H1 (cell line): ENCODE measurements around the gene U2SURP. TPM values are rescaled to one million over a fixed set of nuclear protein-coding genes. Genes with fewer than 3 reads are reported as not detected.

ENCODE experiments used
- CTCF ChIA-PET: fragments of 300-600 bp; sonication (Branson Sonifier 250); formaldehyde crosslinking; loops from one replicate; lab custom pipeline; 2021; ENCODE audit not compliant: partially characterized antibody; lab: Charles Lee
- POLR2A ChIA-PET: fragments of 300-600 bp; sonication (Branson Sonifier 250); formaldehyde crosslinking; loops from one replicate; lab custom pipeline; 2021; ENCODE audit warnings: inconsistent platforms; ENCODE audit not compliant: partially characterized antibody; lab: Charles Lee
- DNase-seq, 2 experiments: peaks; one replicate each; pipeline versions ENCODE4 v3.0.0 to v3.0.0-alpha.2; 2010 to 2022; ENCODE audit warnings: low spot score in 2 of 2, low read depth in 1 of 2, mixed read lengths in 1 of 2
- FAIRE-seq: peaks from 2 replicates; lab custom pipeline; 2011; peaks lifted over from hg19 to GRCh38; lab: Jason Lieb, UNC
- H2AFZ ChIP-seq: 2 replicates; pipeline ENCODE4 v1.8.1; 2012; ENCODE audit warnings: low read length, inconsistent platforms
- H2AK5ac ChIP-seq: 2 replicates; pipeline ENCODE4 v1.6.1; 2013; ENCODE audit warnings: low read depth, low read length
- H2BK120ac ChIP-seq: replicated peaks from 2 replicates; pipeline ENCODE3; 2013; ENCODE audit warnings: low read depth, low read length, inconsistent platforms
- H2BK12ac ChIP-seq: 2 replicates; pipeline ENCODE4 v1.6.1; 2013; ENCODE audit warnings: low read depth, low read length
- H2BK15ac ChIP-seq: 2 replicates; pipeline ENCODE4 v1.6.1; 2013; ENCODE audit warnings: low read length
- H2BK20ac ChIP-seq: 2 replicates; pipeline ENCODE4 v1.6.1; 2013; ENCODE audit warnings: low read length
- H2BK5ac ChIP-seq: 2 replicates; pipeline ENCODE4 v1.6.1; 2013; ENCODE audit warnings: low read depth, low read length
- H3K14ac ChIP-seq: 2 replicates; pipeline ENCODE4 v1.6.1; 2013; ENCODE audit warnings: inconsistent platforms; ENCODE audit not compliant: insufficient read length
- H3K18ac ChIP-seq: 2 replicates; pipeline ENCODE4 v1.6.1; 2013; ENCODE audit warnings: low read length; ENCODE audit errors: extremely low read depth
- H3K23ac ChIP-seq: 2 replicates; pipeline ENCODE4 v1.6.1; 2013; ENCODE audit warnings: inconsistent platforms; ENCODE audit not compliant: insufficient read length
- H3K23me2 ChIP-seq: 2 replicates; pipeline ENCODE4 v1.6.1; 2013; ENCODE audit warnings: low read depth, low read length
- H3K27ac ChIP-seq: 2 replicates; pipeline ENCODE4 v1.6.1; 2011; ENCODE audit warnings: low read depth, low read length, inconsistent platforms
- H3K27me3 ChIP-seq, 4 experiments: replicated peaks in 1 of 4; 1 replicate in 1 of 4; 2 replicates in 3 of 4; pipeline versions ENCODE4 v1.6.1 to v1.8.1; 2011 to 2013; ENCODE audit warnings: low read length in 3 of 4, mild to moderate bottlenecking in 3 of 4, inconsistent platforms in 2 of 4, mixed read lengths in 2 of 4, moderate library complexity in 1 of 4; ENCODE audit not compliant: control insufficient read depth in 3 of 4, insufficient read depth in 3 of 4; ENCODE audit errors: extremely low read depth in 1 of 4
- H3K36me3 ChIP-seq, 4 experiments: 2 replicates each; pipeline versions ENCODE4 v1.6.1 to v1.8.1; 2011 to 2013; ENCODE audit warnings: mild to moderate bottlenecking in 4 of 4, low read length in 3 of 4, moderate library complexity in 2 of 4, control low read depth in 1 of 4, inconsistent platforms in 1 of 4; ENCODE audit not compliant: insufficient read depth in 4 of 4, control insufficient read depth in 2 of 4
- H3K4ac ChIP-seq: replicated peaks from 2 replicates; pipeline ENCODE3; 2013; ENCODE audit warnings: low read length, low read depth, mixed read lengths, inconsistent platforms; ENCODE audit not compliant: insufficient read length
- H3K4me1 ChIP-seq, 4 experiments: replicated peaks in 1 of 4; 1 replicate in 1 of 4; 2 replicates in 3 of 4; pipeline versions ENCODE4 v1.6.1 to v1.8.1; 2011 to 2013; ENCODE audit warnings: low read length in 3 of 4, inconsistent platforms in 2 of 4, mixed read lengths in 1 of 4; ENCODE audit not compliant: insufficient read depth in 4 of 4, control insufficient read depth in 3 of 4
- H3K4me2 ChIP-seq, 2 experiments: 2 replicates each; pipeline versions ENCODE4 v1.6.1 to v1.8.1; 2011 to 2013; ENCODE audit warnings: low read depth in 2 of 2, low read length in 2 of 2, control low read depth in 1 of 2, inconsistent platforms in 1 of 2, mild to moderate bottlenecking in 1 of 2; ENCODE audit not compliant: insufficient read depth in 1 of 2
- H3K4me3 ChIP-seq, 4 experiments: fragments of 200-600, 300-600 bp in 1 of 4; sonication (generic), shearing (Covaris generic), sonication (Bioruptor Twin) in 1 of 4; 2 replicates each; pipeline versions ENCODE4 v1.5.1 to v1.8.1; 2011 to 2016; ENCODE audit warnings: low read length in 4 of 4, low read depth in 3 of 4, control low read depth in 2 of 4, inconsistent platforms in 2 of 4, mild to moderate bottlenecking in 2 of 4, mixed read lengths in 1 of 4, moderate library complexity in 1 of 4; ENCODE audit not compliant: insufficient read depth in 2 of 4; ENCODE audit errors: extremely low read depth in 1 of 4
- H3K56ac ChIP-seq: replicated peaks from 2 replicates; pipeline ENCODE3; 2013; ENCODE audit warnings: low read depth, mild to moderate bottlenecking, mixed read lengths, low read length, inconsistent platforms; ENCODE audit not compliant: insufficient read length
- H3K79me1 ChIP-seq: 2 replicates; pipeline ENCODE4 v1.6.1; 2013; ENCODE audit warnings: low read depth, low read length, control low read depth
- H3K79me2 ChIP-seq, 2 experiments: 2 replicates each; pipeline versions ENCODE4 v1.6.1 to v1.8.1; 2012 to 2013; ENCODE audit warnings: low read length in 2 of 2, mild to moderate bottlenecking in 2 of 2, inconsistent platforms in 1 of 2; ENCODE audit not compliant: insufficient read depth in 2 of 2, control insufficient read depth in 1 of 2
- H3K9ac ChIP-seq, 4 experiments: replicated peaks in 1 of 4; 1 replicate in 1 of 4; 2 replicates in 3 of 4; pipeline versions ENCODE4 v1.6.1 to v1.8.1; 2011 to 2013; ENCODE audit warnings: low read depth in 3 of 4, low read length in 3 of 4, control low read depth in 2 of 4, mild to moderate bottlenecking in 2 of 4, moderate library complexity in 2 of 4, inconsistent platforms in 1 of 4; ENCODE audit errors: extremely low read depth in 1 of 4
- H3K9me3 ChIP-seq, 2 experiments: 2 replicates each; pipeline versions ENCODE4 v1.6.1 to v1.8.1; 2012 to 2013; ENCODE audit warnings: mild to moderate bottlenecking in 2 of 2, moderate library complexity in 2 of 2, control low read depth in 1 of 2, inconsistent platforms in 1 of 2, low read depth in 1 of 2, low read length in 1 of 2, mixed read lengths in 1 of 2; ENCODE audit not compliant: insufficient read depth in 2 of 2
- H4K20me1 ChIP-seq, 2 experiments: replicated peaks in 1 of 2; 2 replicates each; pipeline versions ENCODE3 to v1.8.1; 2011 to 2013; ENCODE audit warnings: inconsistent platforms in 2 of 2, low read length in 2 of 2, mild to moderate bottlenecking in 1 of 2; ENCODE audit not compliant: insufficient read depth in 2 of 2, control insufficient read depth in 1 of 2
- H4K5ac ChIP-seq: 2 replicates; pipeline ENCODE4 v1.6.1; 2013; ENCODE audit warnings: low read length, low read depth, mixed read lengths, inconsistent platforms; ENCODE audit not compliant: insufficient read length
- H4K8ac ChIP-seq: 2 replicates; pipeline ENCODE4 v1.8.0; 2013; ENCODE audit warnings: mild to moderate bottlenecking, moderate library complexity, low read length, inconsistent platforms; ENCODE audit not compliant: insufficient read depth; ENCODE audit errors: extremely low read depth
- H4K91ac ChIP-seq: replicated peaks from 2 replicates; pipeline ENCODE3; 2013; ENCODE audit warnings: low read length, mixed read lengths, inconsistent platforms; ENCODE audit not compliant: insufficient read length
- ASH2L ChIP-seq: fragments of 200-600, 300-600 bp; sonication (generic); IDR thresholded peaks from one replicate; pipeline ENCODE4 v1.7.1; 2017; ENCODE audit warnings: low read length
- BACH1 ChIP-seq: IDR thresholded peaks from 2 replicates; pipeline ENCODE4 v1.6.1; 2012; ENCODE audit warnings: low read length, improper control_type of control experiment
- FOSL1 ChIP-seq: IDR thresholded peaks from 2 replicates; pipeline ENCODE4 v1.6.1; 2011; ENCODE audit warnings: mild to moderate bottlenecking, low read depth, low read length, moderate library complexity; ENCODE audit not compliant: insufficient read depth
- JUND ChIP-seq: IDR thresholded peaks from 2 replicates; pipeline ENCODE4 v1.6.1; 2011; ENCODE audit warnings: mild to moderate bottlenecking, improper control_type of control experiment, low read length
- TAF7 ChIP-seq: optimal IDR thresholded peaks from 2 replicates; pipeline ENCODE3; 2011; ENCODE audit warnings: low read depth, mild to moderate bottlenecking, inconsistent platforms, low read length, moderate library complexity, borderline replicate concordance
- WGBS, 2 experiments: shearing (Covaris generic) in 1 of 2; methylation state at CpG; one replicate each; pipeline versions ENCODE4 v1.1.6 to v1.1.7; 2013 to 2015; ENCODE audit warnings: low lambda C conversion rate in 2 of 2, mixed read lengths in 2 of 2, inconsistent platforms in 1 of 2, low coverage in 1 of 2, missing lambda C conversion rate in 1 of 2; ENCODE audit not compliant: insufficient replicate concordance in 2 of 2, insufficient coverage in 1 of 2, insufficient read length in 1 of 2; ENCODE audit errors: extremely low coverage in 1 of 2, missing lambda C conversion rate in 1 of 2; 5-methylcytosine and 5-hydroxymethylcytosine counted together
- polyA plus RNA-seq, 7 experiments: library from polyadenylated mRNA; depleted of rRNA in 3 of 7; stranded (reverse) in 5 of 7; unstranded in 2 of 7; fragments of >200 nt in 5 of 7; fragments of 200-250 nt in 2 of 7; gene quantifications; 1 replicate in 5 of 7; 2 replicates in 1 of 7; 4 replicates in 1 of 7; pipeline versions ENCODE4 v1.2.1 to v1.2.3, GENCODE V29; 2011 to 2013; ENCODE audit warnings: missing spikeins in 2 of 7, mixed read lengths in 2 of 7
- total RNA-seq: library from RNA; stranded (reverse); fragmentation: NEBNext Ultra II Directional; extraction: Animal tissue kit (Norgen Biotek cat#: 25700); gene quantifications from 2 replicates; pipeline ENCODE4 v1.2.1, GENCODE V29; 2021

Gene U2SURP
- total and polyA plus RNA-seq, 2 of the 8 experiments (the other 6 are each of a cell fraction or from before 2014, with no cell fraction given) = 22.2 to 167 TPM

DNA sequence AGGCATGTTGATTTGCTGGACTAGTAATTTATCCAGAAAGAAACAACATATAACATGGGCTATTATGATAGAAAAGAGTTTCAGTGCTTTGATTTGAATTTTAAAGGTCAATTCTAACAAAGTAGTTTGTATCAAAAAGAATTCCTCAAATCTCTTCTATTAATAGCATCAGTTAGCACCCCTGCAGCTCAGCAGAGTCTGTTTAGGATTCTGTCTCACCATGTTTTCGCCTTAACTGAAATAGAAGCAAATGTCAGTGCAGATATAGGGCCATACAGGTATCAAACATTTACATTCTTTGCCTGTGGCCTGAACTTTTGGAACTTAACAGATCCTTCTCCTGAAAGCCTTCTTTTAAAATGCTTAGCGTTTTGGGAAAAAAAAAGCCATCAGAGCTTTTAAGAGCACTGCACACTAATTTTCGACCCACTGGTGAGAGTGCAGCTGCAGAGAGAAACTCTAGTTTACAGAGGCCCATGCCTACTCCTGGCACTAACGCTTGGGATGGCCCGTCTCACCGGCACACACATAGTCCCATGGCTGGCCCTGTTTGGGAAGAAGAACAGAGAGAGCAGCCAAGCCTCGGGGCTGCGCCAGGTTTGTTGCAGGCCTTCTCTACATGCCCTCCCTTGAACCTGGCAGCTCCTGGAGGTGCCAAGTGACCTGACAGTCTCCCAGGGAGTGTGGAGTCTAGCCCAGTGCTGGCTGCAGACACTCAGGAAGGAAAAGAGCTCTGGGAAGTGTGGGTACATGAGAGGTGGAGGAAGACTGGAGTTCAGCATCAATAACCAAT lies 28.0 kb upstream of the U2SURP start:
- H3K9ac ChIP-seq = no peak overlapping the region
- H4K91ac ChIP-seq = no peak overlapping the region
- H3K9me3 ChIP-seq = no peaks in the 10 kb centered on the region
- H2BK120ac ChIP-seq = no peak overlapping the region
- H4K8ac ChIP-seq = no peak overlapping the region
- no peak overlapping the region for H3K4me2 ChIP-seq
- no peak overlapping the region for H3K14ac ChIP-seq
- no peaks in the 10 kb centered on the region for H3K4me1 ChIP-seq
- no peak overlapping the region for H2AK5ac ChIP-seq
- H3K18ac ChIP-seq = no peak overlapping the region
- no peak overlapping the region for H3K56ac ChIP-seq
- no peak overlapping the region for H4K5ac ChIP-seq
- ChIA-PET POLR2A (interaction anchor here (1.4 kb wide), 2 partner anchors 9 to 11 kb away, joined by 3 to 5 read pairs; partner anchors contain the start of gene PAQR9), CTCF (interaction anchor here (0.8 to 8.8 kb wide), 15 partner anchors 9 to 385 kb away, joined by 3 to 51 read pairs (median 4); no protein-coding TSS in a partner anchor)
- H2AFZ ChIP-seq = peak overlapping the region; percentile 83; the same call in 1 of the 2 replicates
- no peak overlapping the region for H3K27ac ChIP-seq
- FAIRE-seq = no peak
- H3K79me2 ChIP-seq = no peaks in the 10 kb centered on the region
- DNase-seq = no peak
- no peak overlapping the region for H3K4ac ChIP-seq
- no peaks in the 10 kb centered on the region for H3K27me3 ChIP-seq
- no peak overlapping the region for H2BK20ac ChIP-seq
- H3K36me3 ChIP-seq = no peaks in the 10 kb centered on the region
- no peak overlapping the region for H2BK15ac ChIP-seq
- TF ChIP-seq BACH1 (no peak), FOSL1 (no peak), TAF7 (no peak), ASH2L (no peak), JUND (no peak)
- H4K20me1 ChIP-seq = no peaks in the 10 kb centered on the region
- no peak overlapping the region for H3K23ac ChIP-seq
- H3K23me2 ChIP-seq = no peaks in the 10 kb centered on the region
- no peak overlapping the region for H2BK5ac ChIP-seq
- WGBS, 2 experiments = 89% methylated on average over 8 of the region's 8 CpGs; no CpG with 5 or more reads in 1 of the 2 experiments
- no peak overlapping the region for H2BK12ac ChIP-seq
- no peaks in the 10 kb centered on the region for H3K79me1 ChIP-seq
- no peak overlapping the region for H3K4me3 ChIP-seq
